Peyer's patch (tissue), 4 donors: Measurements from ENCODE around the gene SLC12A8.

ENCODE experiments used
- POLR2A ChIP-seq, 2 donors: fragments of 450-650 bp; IDR thresholded peaks; one replicate each; pipeline ENCODE4 v1.5.1; 2017; ENCODE audit warnings: antibody characterized with exemption in 2 of 2, mild to moderate bottlenecking in 2 of 2, moderate library complexity in 2 of 2
- TF ChIP-seq, protein P1 (sequence below), 6 experiments: fragments of 450-650 bp in 4 of 6; fragments of 200-600 bp in 2 of 6; sonication (generic) in 1 of 6; IDR thresholded peaks; one replicate each; pipeline ENCODE4 v1.5.1; 2017 to 2019; ENCODE audit warnings: antibody characterized with exemption in 6 of 6, mild to moderate bottlenecking in 3 of 6, moderate library complexity in 1 of 6

DNA sequence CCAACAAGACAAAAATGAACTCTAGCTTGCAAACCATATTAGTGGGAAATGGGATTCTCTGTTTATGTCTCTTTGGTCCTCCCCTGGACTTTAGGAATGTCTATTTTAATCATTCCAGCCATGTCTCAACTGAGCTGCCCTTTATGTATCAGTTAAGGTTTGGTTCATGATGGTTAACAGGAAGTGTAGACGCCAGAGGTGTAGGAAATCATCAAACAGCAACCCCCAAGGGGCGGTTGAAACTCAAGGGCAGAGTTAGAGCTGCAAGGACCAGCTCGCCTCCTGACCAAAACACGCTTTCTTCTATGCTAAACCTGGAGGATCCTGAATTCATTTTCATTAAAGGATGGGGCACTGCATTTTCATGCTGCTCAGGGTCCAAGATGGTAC is 103.0 kb downstream of the SLC12A8 start:
- TF ChIP-seq, protein P1, sequence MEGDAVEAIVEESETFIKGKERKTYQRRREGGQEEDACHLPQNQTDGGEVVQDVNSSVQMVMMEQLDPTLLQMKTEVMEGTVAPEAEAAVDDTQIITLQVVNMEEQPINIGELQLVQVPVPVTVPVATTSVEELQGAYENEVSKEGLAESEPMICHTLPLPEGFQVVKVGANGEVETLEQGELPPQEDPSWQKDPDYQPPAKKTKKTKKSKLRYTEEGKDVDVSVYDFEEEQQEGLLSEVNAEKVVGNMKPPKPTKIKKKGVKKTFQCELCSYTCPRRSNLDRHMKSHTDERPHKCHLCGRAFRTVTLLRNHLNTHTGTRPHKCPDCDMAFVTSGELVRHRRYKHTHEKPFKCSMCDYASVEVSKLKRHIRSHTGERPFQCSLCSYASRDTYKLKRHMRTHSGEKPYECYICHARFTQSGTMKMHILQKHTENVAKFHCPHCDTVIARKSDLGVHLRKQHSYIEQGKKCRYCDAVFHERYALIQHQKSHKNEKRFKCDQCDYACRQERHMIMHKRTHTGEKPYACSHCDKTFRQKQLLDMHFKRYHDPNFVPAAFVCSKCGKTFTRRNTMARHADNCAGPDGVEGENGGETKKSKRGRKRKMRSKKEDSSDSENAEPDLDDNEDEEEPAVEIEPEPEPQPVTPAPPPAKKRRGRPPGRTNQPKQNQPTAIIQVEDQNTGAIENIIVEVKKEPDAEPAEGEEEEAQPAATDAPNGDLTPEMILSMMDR (IDR thresholded peaks at IDR 0.05), result no peak
- no peak for TF ChIP-seq POLR2A (IDR thresholded peaks at IDR 0.05)
